MM.1S (cell line): ENCODE data around the gene SYNGR1.

Source experiments
- EZH2phosphoT487 ChIP-seq: fragments of 300-600 bp; sonication (generic); IDR thresholded peaks from 2 replicates; pipeline ENCODE4 v1.6.1; 2018; ENCODE audit warnings: antibody characterized with exemption, low read length
- TF ChIP-seq, protein P1 (sequence below): fragments of 300-600 bp; sonication (generic); IDR thresholded peaks from 2 replicates; pipeline ENCODE4 v1.5.1; 2016; ENCODE audit warnings: antibody characterized with exemption, low read length, mixed read lengths

DNA sequence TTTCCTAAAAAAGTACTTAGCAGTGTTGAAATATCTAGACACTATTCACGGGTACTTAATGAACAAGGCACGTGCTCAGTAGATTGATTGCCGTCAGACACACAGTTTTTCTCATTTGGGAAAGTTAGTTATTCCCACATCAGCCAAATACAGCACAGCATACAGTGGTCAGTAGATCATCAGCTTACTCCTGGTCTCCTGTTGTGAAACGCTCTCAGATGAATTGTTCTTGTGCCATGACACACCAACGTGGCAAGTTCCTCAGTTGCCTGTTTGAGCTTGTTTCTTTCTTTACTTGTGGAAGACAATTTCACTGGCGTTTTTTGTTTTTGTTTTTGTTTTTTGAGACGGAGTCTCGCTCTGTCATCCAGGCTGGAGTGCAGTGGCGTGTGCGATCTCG is 58.4 kb downstream of the SYNGR1 start:
- TF ChIP-seq, protein P1, sequence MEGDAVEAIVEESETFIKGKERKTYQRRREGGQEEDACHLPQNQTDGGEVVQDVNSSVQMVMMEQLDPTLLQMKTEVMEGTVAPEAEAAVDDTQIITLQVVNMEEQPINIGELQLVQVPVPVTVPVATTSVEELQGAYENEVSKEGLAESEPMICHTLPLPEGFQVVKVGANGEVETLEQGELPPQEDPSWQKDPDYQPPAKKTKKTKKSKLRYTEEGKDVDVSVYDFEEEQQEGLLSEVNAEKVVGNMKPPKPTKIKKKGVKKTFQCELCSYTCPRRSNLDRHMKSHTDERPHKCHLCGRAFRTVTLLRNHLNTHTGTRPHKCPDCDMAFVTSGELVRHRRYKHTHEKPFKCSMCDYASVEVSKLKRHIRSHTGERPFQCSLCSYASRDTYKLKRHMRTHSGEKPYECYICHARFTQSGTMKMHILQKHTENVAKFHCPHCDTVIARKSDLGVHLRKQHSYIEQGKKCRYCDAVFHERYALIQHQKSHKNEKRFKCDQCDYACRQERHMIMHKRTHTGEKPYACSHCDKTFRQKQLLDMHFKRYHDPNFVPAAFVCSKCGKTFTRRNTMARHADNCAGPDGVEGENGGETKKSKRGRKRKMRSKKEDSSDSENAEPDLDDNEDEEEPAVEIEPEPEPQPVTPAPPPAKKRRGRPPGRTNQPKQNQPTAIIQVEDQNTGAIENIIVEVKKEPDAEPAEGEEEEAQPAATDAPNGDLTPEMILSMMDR, result no peak
- TF ChIP-seq EZH2phosphoT487, result no peak
